Measurements from ENCODE around the gene FAM47C.
A peak's percentile ranks its signal among the peaks of the same experiment; 100 is the strongest.
"Not testable (repeated sequence)": the region's sequence is repeated elsewhere in the genome, so short reads cannot be mapped to it uniquely, and the experiment has no call there.

FAM47C gene

GRCh38 chrX:37008182-37008581, at the start of gene FAM47C:
TSS of gene FAM47C (plus strand) at chrX:37008366. CDS start at chrX:37008411, 45 bp downstream.
- not testable (repeated sequence) for H3K9me3 Mint-ChIP-seq; DNase-seq (ENCODE audit: low spot score in 2 of 2); H3K27ac Mint-ChIP-seq; H3K36me3 Mint-ChIP-seq; H3K4me3 Mint-ChIP-seq; ATAC-seq; H3K4me1 Mint-ChIP-seq

GRCh38 chrX:36961590-36961989, 46.6 kb upstream of the FAM47C start:
- ATAC-seq: no peak
- Mint-ChIP-seq H3K4me1 (no peaks in the 10 kb centered on the region), H3K27ac (no peak overlapping the region), H3K9me3 (peaks cover 2% of the 10 kb centered on the region), H3K36me3 (no peaks in the 10 kb centered on the region), H3K4me3 (no peak overlapping the region)
- DNase-seq (ENCODE audit: low spot score in 2 of 2): no peak

GRCh38 chrX:36963069-36963808, 44.9 kb upstream of the FAM47C start:
- no peaks in the 10 kb centered on the region for H3K36me3 Mint-ChIP-seq
- peaks cover 2% of the 10 kb centered on the region for H3K9me3 Mint-ChIP-seq
- ATAC-seq: no peak
- DNase-seq (ENCODE audit: low spot score in 2 of 2): no peak
- H3K4me1 Mint-ChIP-seq: no peaks in the 10 kb centered on the region
- H3K4me3 Mint-ChIP-seq: no peak overlapping the region
- H3K27ac Mint-ChIP-seq: no peak overlapping the region

GRCh38 chrX:36963852-36964251, 44.3 kb upstream of the FAM47C start:
- H3K9me3 Mint-ChIP-seq: no peaks in the 10 kb centered on the region
- H3K36me3 Mint-ChIP-seq: no peaks in the 10 kb centered on the region
- H3K4me1 Mint-ChIP-seq: no peaks in the 10 kb centered on the region
- no peak overlapping the region for H3K27ac Mint-ChIP-seq
- H3K4me3 Mint-ChIP-seq: no peak overlapping the region
- DNase-seq (ENCODE audit: low spot score in 2 of 2): no peak
- ATAC-seq: no peak

GRCh38 chrX:36973575-36973974, 34.6 kb upstream of the FAM47C start:
- no peak for ATAC-seq
- Mint-ChIP-seq H3K4me3 (no peak overlapping the region), H3K4me1 (no peaks in the 10 kb centered on the region), H3K36me3 (no peaks in the 10 kb centered on the region), H3K27ac (no peak overlapping the region), H3K9me3 (no peaks in the 10 kb centered on the region)
- no peak for DNase-seq (ENCODE audit: low spot score in 2 of 2)

- no peak overlapping the region for H3K27ac Mint-ChIP-seq
Observed at GRCh38 chrX:36974911-36975310, 33.3 kb upstream of the FAM47C start.

GRCh38 chrX:36978886-36979285, 29.3 kb upstream of the FAM47C start:
- no peaks in the 10 kb centered on the region for H3K9me3 Mint-ChIP-seq

More at GRCh38 chrX:36974911-36975310, 33.3 kb upstream of the FAM47C start:
- H3K4me1 Mint-ChIP-seq: no peaks in the 10 kb centered on the region
- H3K9me3 Mint-ChIP-seq: no peaks in the 10 kb centered on the region
- ATAC-seq: no peak
- H3K36me3 Mint-ChIP-seq: no peaks in the 10 kb centered on the region
- H3K4me3 Mint-ChIP-seq: no peak overlapping the region
- no peak for DNase-seq (ENCODE audit: low spot score in 2 of 2)

GRCh38 chrX:36983831-36984230, 24.3 kb upstream of the FAM47C start:
- H3K4me1 Mint-ChIP-seq: no peaks in the 10 kb centered on the region
- no peaks in the 10 kb centered on the region for H3K36me3 Mint-ChIP-seq
- no peak overlapping the region for H3K27ac Mint-ChIP-seq
- ATAC-seq (no peak), DNase-seq (ENCODE audit: low spot score in 2 of 2) (no peak)
- H3K4me3 Mint-ChIP-seq: no peak overlapping the region
- no peaks in the 10 kb centered on the region for H3K9me3 Mint-ChIP-seq

More at GRCh38 chrX:36978886-36979285, 29.3 kb upstream of the FAM47C start:
- no peaks in the 10 kb centered on the region for H3K36me3 Mint-ChIP-seq
- H3K27ac Mint-ChIP-seq: no peak overlapping the region
- ATAC-seq (no peak), DNase-seq (ENCODE audit: low spot score in 2 of 2) (no peak)
- H3K4me1 Mint-ChIP-seq: no peaks in the 10 kb centered on the region
- no peak overlapping the region for H3K4me3 Mint-ChIP-seq

GRCh38 chrX:36985416-36986209, 22.6 kb upstream of the FAM47C start:
- H3K4me3 Mint-ChIP-seq; H3K9me3 Mint-ChIP-seq; H3K27ac Mint-ChIP-seq; H3K4me1 Mint-ChIP-seq; H3K36me3 Mint-ChIP-seq; DNase-seq (ENCODE audit: low spot score in 2 of 2): not testable (repeated sequence)
- ATAC-seq: peak; percentile 45

GRCh38 chrX:36986231-36986630, 21.9 kb upstream of the FAM47C start:
- no peaks in the 10 kb centered on the region for H3K4me1 Mint-ChIP-seq
- no peaks in the 10 kb centered on the region for H3K9me3 Mint-ChIP-seq
- no peak for DNase-seq (ENCODE audit: low spot score in 2 of 2)
- ATAC-seq: no peak
- H3K27ac Mint-ChIP-seq: no peak overlapping the region
- H3K36me3 Mint-ChIP-seq: no peaks in the 10 kb centered on the region
- no peak overlapping the region for H3K4me3 Mint-ChIP-seq

GRCh38 chrX:36987212-36987611, 21.0 kb upstream of the FAM47C start:
- DNase-seq (ENCODE audit: low spot score in 2 of 2); H3K4me1 Mint-ChIP-seq; H3K27ac Mint-ChIP-seq; ATAC-seq; H3K36me3 Mint-ChIP-seq; H3K9me3 Mint-ChIP-seq; H3K4me3 Mint-ChIP-seq: not testable (repeated sequence)

- H3K27ac Mint-ChIP-seq: no peak overlapping the region
- no peak for DNase-seq (ENCODE audit: low spot score in 2 of 2)
- H3K9me3 Mint-ChIP-seq: no peaks in the 10 kb centered on the region
- no peaks in the 10 kb centered on the region for H3K4me1 Mint-ChIP-seq
- ATAC-seq: no peak
- no peaks in the 10 kb centered on the region for H3K36me3 Mint-ChIP-seq
- no peak overlapping the region for H3K4me3 Mint-ChIP-seq
Observed at GRCh38 chrX:37000140-37000539, 8.0 kb upstream of the FAM47C start.

GRCh38 chrX:37010496-37010895, 2.3 kb downstream of the FAM47C start:
- H3K27ac Mint-ChIP-seq: no peak overlapping the region
- no peak for DNase-seq (ENCODE audit: low spot score in 2 of 2)
- H3K4me1 Mint-ChIP-seq: no peaks in the 10 kb centered on the region
- peaks cover 3% of the 10 kb centered on the region for H3K9me3 Mint-ChIP-seq
- ATAC-seq: no peak
- no peak overlapping the region for H3K4me3 Mint-ChIP-seq
- H3K36me3 Mint-ChIP-seq: no peaks in the 10 kb centered on the region

GRCh38 chrX:37034260-37034659, 26.1 kb downstream of the FAM47C start:
- not testable (repeated sequence) for DNase-seq (ENCODE audit: low spot score in 2 of 2); H3K4me1 Mint-ChIP-seq; H3K9me3 Mint-ChIP-seq; H3K36me3 Mint-ChIP-seq; H3K27ac Mint-ChIP-seq; ATAC-seq; H3K4me3 Mint-ChIP-seq

GRCh38 chrX:37036674-37037220, 28.6 kb downstream of the FAM47C start:
- not testable (repeated sequence) for ATAC-seq; H3K27ac Mint-ChIP-seq; DNase-seq (ENCODE audit: low spot score in 2 of 2); H3K4me3 Mint-ChIP-seq; H3K9me3 Mint-ChIP-seq; H3K36me3 Mint-ChIP-seq; H3K4me1 Mint-ChIP-seq

GRCh38 chrX:37038814-37039213, 30.6 kb downstream of the FAM47C start:
- H3K27ac Mint-ChIP-seq: not testable (repeated sequence)

More at GRCh38 chrX:37038814-37039213, 30.6 kb downstream of the FAM47C start:
- H3K4me1 Mint-ChIP-seq; DNase-seq (ENCODE audit: low spot score in 2 of 2); H3K4me3 Mint-ChIP-seq; ATAC-seq; H3K36me3 Mint-ChIP-seq; H3K9me3 Mint-ChIP-seq: not testable (repeated sequence)
